Muscle layer of colon (tissue), 2 donors: ENCODE results near the gene PRSS33.

Source experiments
- H3K27ac ChIP-seq: one replicate; pipeline ENCODE4 v1.7.0; 2013; ENCODE audit warnings: low read depth, mild to moderate bottlenecking, low read length, moderate library complexity
- H3K27me3 ChIP-seq, 2 donors: one replicate each; pipeline ENCODE4 v1.7.0; 2013; ENCODE audit warnings: low read length in 2 of 2, mild to moderate bottlenecking in 2 of 2; ENCODE audit not compliant: insufficient read depth in 2 of 2, control insufficient read depth in 1 of 2
- H3K36me3 ChIP-seq: one replicate; pipeline ENCODE4 v1.7.0; 2013; ENCODE audit warnings: mild to moderate bottlenecking, low read length; ENCODE audit not compliant: insufficient read depth
- H3K4me1 ChIP-seq: one replicate; pipeline ENCODE4 v1.7.0; 2013; ENCODE audit warnings: mild to moderate bottlenecking, low read length; ENCODE audit not compliant: insufficient read depth
- H3K4me3 ChIP-seq, 2 donors: one replicate each; pipeline ENCODE4 v1.7.0; 2013; ENCODE audit warnings: low read length in 2 of 2, low read depth in 1 of 2, mild to moderate bottlenecking in 1 of 2, moderate library complexity in 1 of 2
- H3K9ac ChIP-seq: one replicate; pipeline ENCODE4 v1.7.0; 2013; ENCODE audit warnings: low read length
- H3K9me3 ChIP-seq: one replicate; pipeline ENCODE4 v1.7.0; 2013; ENCODE audit warnings: mild to moderate bottlenecking, low read length
- donor health status: abdominal sarcoma.
- donor health status: Adenocarcinoma of cecum.

The PRSS33 gene

DNA sequence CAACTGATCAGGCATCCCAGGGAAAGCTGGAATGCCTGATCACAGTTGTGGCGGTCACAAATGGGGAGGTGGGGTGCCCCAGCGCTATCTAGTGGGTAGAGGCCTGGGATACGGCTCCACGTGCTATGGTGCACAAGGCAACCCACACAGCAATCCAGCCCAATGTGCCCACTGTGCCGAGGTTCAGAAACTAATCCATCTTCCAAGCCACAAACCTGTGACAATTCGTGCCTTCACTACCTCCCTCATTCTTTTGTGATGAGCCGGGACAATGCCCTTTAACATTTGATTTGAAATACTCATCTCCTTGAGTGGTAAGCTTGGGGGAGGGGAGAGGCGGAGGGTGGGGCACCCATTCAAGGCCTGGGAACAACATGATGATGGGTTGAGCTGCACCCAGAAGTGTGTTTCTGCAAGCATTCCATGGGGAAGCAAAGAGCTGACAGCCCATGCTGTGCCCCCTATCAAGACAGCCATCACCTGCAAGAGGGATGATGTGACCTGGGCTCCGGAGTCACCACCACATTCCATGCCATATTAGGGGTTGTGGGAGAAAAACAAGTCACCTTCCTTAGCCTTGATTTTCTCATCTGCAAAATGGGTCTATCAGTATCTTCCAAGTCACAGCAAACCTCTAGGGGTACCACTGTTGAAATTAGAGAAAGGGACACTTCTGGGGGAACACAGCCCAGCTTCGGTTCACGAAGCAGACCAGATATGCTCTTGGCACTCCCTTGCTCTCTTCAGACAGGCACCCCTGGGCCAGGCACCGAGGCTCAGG lies 14.0 kb downstream of the PRSS33 start:
- no peaks in the 10 kb centered on the region for H3K9me3 ChIP-seq
- H3K27me3 ChIP-seq: no peaks in the 10 kb centered on the region
- H3K36me3 ChIP-seq: peaks cover 71% of the 10 kb centered on the region
- H3K27ac ChIP-seq: no peak overlapping the region
- peaks cover 25% of the 10 kb centered on the region for H3K4me1 ChIP-seq
- H3K4me3 ChIP-seq: no peak overlapping the region
- H3K9ac ChIP-seq: no peak overlapping the region

GRCh38 chr16:2771496-2772402 lies 15.6 kb downstream of the PRSS33 start:
- no peaks in the 10 kb centered on the region for H3K9me3 ChIP-seq
- H3K27ac ChIP-seq: no peak overlapping the region
- no peaks in the 10 kb centered on the region for H3K27me3 ChIP-seq
- peaks cover 88% of the 10 kb centered on the region for H3K36me3 ChIP-seq
- H3K9ac ChIP-seq: no peak overlapping the region
- peaks cover 22% of the 10 kb centered on the region for H3K4me1 ChIP-seq
- no peak overlapping the region for H3K4me3 ChIP-seq

DNA sequence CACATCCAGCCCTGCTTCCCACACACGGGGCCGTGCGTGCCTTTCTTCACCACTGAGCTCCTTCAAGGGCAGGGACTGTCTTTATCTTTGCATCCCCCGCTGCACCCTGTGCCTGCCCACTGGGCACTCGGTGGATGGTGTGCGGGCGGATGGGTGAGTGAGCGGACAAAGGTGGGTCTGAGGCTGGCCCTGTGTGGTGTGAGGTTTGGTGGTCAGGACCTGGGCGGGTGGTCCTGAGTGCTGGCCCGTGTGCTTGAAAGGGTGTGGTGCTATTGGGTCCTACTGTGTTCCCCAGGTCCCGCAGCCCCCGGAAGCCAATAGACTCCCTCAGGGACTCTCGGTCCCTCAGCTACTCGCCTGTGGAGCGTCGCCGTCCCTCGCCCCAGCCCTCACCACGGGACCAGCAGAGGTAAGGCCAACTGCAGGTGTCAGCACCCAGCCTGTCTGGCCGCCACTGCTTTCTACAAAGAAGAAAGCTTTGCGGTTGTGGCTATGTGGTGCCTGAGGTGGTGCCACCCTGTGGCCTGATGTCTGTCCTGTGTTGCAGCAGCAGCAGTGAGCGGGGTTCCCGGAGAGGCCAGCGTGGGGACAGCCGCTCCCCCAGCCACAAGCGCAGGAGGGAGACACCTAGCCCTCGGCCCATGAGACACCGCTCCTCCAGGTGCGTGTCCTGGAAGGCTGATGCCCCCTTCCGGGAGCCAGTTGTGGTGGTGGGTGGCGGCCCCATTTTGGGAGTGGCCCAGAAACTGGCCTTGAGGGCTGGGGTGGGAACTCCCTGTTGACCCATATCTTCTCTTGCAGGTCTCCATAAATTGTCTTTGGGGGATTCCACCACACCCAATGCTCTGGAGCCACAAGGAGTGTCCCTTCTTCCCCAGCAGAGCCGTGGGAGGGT lies 17.1 kb downstream of the PRSS33 start:
- H3K9ac ChIP-seq: no peak overlapping the region
- H3K4me1 ChIP-seq: peaks cover 12% of the 10 kb centered on the region
- H3K27ac ChIP-seq: no peak overlapping the region
- H3K4me3 ChIP-seq: no peak overlapping the region
- peaks cover 98% of the 10 kb centered on the region for H3K36me3 ChIP-seq
- no peaks in the 10 kb centered on the region for H3K9me3 ChIP-seq
- no peaks in the 10 kb centered on the region for H3K27me3 ChIP-seq

DNA sequence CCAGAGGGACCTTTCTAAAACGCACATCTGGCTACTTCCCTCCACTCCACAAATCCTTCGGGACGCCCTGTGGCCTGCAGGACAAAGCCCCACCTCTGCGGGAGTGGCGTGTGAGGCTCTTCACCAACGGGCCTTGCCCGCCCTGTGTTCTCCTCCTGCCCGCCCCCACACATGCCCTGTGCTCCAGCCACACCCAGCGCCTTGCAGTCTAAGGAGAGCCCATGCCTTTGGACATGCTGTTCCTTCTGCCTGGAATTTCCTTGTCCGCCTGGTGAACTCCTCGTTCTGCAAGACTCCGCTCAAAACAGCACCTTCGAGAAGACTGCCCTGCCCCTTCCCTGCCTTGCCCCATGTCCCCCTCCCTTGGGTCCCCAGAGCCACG lies 17.7 kb downstream of the PRSS33 start:
- Histone ChIP-seq H3K9ac (no peak overlapping the region), H3K9me3 (no peaks in the 10 kb centered on the region), H3K27ac (no peak overlapping the region), H3K4me1 (peaks cover 7% of the 10 kb centered on the region), H3K36me3 (peaks cover 98% of the 10 kb centered on the region), H3K4me3 (no peak overlapping the region), H3K27me3 (no peaks in the 10 kb centered on the region)

DNA sequence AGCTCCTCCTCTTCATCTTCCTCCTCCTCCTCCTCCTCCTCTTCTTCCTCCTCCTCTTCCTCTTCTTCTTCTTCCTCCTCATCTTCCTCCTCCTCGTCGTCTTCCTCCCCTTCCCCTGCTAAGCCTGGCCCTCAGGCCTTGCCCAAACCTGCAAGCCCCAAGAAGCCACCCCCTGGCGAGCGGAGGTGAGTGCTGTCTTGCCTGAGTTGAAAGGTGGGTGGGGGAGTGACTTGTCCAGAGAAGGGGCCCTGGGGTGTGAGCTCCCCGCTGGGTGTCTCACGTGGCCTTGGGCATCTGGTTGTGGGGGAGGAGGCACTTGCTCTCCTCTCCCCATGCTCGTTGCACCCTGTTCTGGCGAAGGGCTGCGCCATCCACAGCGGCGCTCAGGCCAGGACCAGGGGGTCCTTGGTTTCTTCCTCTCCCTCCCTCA lies 18.2 kb downstream of the PRSS33 start:
- peaks cover 98% of the 10 kb centered on the region for H3K36me3 ChIP-seq
- H3K27ac ChIP-seq: no peak overlapping the region

GRCh38 chr16:2768403-2769089 lies 18.8 kb downstream of the PRSS33 start:
- Histone ChIP-seq H3K4me1 (peaks cover 7% of the 10 kb centered on the region), H3K27ac (no peak overlapping the region), H3K4me3 (no peak overlapping the region), H3K36me3 (peaks cover 99% of the 10 kb centered on the region), H3K27me3 (no peaks in the 10 kb centered on the region), H3K9me3 (no peaks in the 10 kb centered on the region), H3K9ac (no peak overlapping the region)

More for the DNA sequence above, 18.2 kb downstream of the PRSS33 start:
- H3K9me3 ChIP-seq: no peaks in the 10 kb centered on the region
- no peak overlapping the region for H3K4me3 ChIP-seq
- H3K27me3 ChIP-seq: no peaks in the 10 kb centered on the region
- H3K4me1 ChIP-seq: peaks cover 7% of the 10 kb centered on the region
- H3K9ac ChIP-seq: no peak overlapping the region

- H3K4me3 ChIP-seq: no peak overlapping the region
- no peak overlapping the region for H3K9ac ChIP-seq
- H3K36me3 ChIP-seq: peaks cover 99% of the 10 kb centered on the region
- peaks cover 7% of the 10 kb centered on the region for H3K4me1 ChIP-seq
- H3K27me3 ChIP-seq: no peaks in the 10 kb centered on the region
- no peak overlapping the region for H3K27ac ChIP-seq
- no peaks in the 10 kb centered on the region for H3K9me3 ChIP-seq
These were observed 19.5 kb downstream of the PRSS33 start for GRCh38 chr16:2767891-2768290.

DNA sequence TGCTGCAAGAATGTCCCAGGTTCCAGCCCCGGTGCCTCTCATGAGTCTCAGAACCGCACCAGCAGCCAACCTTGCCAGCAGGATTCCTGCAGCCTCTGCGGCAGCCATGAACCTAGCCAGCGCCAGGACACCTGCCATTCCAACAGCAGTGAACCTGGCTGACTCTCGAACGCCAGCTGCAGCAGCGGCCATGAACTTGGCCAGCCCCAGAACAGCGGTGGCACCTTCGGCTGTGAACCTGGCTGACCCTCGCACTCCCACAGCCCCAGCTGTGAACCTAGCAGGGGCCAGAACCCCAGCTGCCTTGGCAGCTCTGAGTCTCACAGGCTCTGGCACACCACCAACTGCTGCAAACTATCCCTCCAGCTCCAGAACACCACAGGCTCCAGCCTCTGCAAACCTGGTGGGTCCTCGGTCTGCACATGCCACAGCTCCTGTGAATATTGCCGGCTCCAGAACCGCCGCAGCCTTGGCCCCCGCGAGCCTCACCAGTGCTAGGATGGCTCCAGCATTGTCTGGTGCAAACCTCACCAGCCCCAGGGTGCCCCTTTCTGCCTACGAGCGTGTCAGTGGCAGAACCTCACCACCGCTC lies 20.1 kb downstream of the PRSS33 start:
- Histone ChIP-seq H3K27ac (no peak overlapping the region), H3K36me3 (peaks cover 100% of the 10 kb centered on the region), H3K9me3 (no peaks in the 10 kb centered on the region), H3K9ac (no peak overlapping the region), H3K4me3 (no peak overlapping the region), H3K4me1 (peaks cover 7% of the 10 kb centered on the region), H3K27me3 (no peaks in the 10 kb centered on the region)

DNA sequence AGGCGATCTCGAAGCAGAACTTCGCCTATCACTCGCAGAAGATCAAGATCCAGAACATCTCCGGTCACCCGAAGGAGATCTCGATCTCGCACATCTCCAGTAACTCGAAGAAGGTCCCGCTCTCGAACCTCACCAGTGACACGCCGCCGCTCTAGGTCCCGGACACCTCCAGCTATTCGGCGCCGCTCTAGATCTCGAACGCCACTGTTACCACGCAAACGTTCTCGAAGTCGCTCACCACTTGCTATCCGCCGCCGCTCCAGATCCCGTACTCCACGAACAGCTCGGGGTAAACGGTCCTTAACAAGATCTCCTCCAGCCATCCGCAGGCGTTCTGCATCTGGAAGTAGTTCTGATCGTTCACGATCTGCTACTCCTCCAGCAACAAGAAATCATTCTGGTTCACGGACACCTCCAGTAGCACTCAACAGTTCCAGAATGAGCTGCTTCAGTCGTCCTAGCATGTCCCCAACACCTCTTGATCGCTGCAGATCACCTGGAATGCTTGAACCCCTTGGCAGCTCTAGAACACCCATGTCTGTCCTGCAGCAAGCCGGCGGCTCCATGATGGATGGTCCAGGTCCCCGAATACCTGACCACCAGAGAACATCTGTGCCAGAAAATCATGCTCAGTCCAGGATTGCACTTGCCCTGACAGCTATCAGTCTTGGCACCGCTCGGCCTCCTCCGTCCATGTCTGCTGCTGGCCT lies 20.8 kb downstream of the PRSS33 start:
- Histone ChIP-seq H3K27me3 (no peaks in the 10 kb centered on the region), H3K9me3 (no peaks in the 10 kb centered on the region), H3K4me1 (peaks cover 4% of the 10 kb centered on the region), H3K9ac (no peak overlapping the region), H3K36me3 (peaks cover 100% of the 10 kb centered on the region), H3K4me3 (no peak overlapping the region), H3K27ac (no peak overlapping the region)
